DND-41 (cell line): Measurements from ENCODE around the gene FKRP.
A peak's percentile ranks its signal among the peaks of the same experiment; 100 is the strongest.

Source experiments
- ATAC-seq: fragments of 200-7000 bp; cut with Tn5 transposase; 3 replicates; pipeline ENCODE4 v1.9.1; 2021; ENCODE audit warnings: low read depth; ENCODE audit not compliant: insufficient read depth
- DNase-seq: peaks from one replicate; pipeline ENCODE4 v3.0.0-alpha.2; 2020
- H2AFZ ChIP-seq: 2 replicates; pipeline ENCODE4 v1.6.0; 2012; ENCODE audit warnings: low read depth, low read length
- H3K27ac ChIP-seq: 2 replicates; pipeline ENCODE4 v1.5.1; 2012; ENCODE audit warnings: low read length, inconsistent platforms
- H3K27me3 ChIP-seq: fragments of 200-600 bp; sonication (generic); 2 replicates; pipeline ENCODE4 v1.6.0; 2012; ENCODE audit warnings: low read length, mild to moderate bottlenecking, inconsistent platforms; ENCODE audit not compliant: insufficient read depth, poor library complexity
- H3K36me3 ChIP-seq: 2 replicates; pipeline ENCODE4 v1.5.1; 2012; ENCODE audit warnings: low read length, inconsistent platforms; ENCODE audit not compliant: insufficient read depth
- H3K4me1 ChIP-seq: 2 replicates; pipeline ENCODE4 v1.5.1; 2012; ENCODE audit warnings: mild to moderate bottlenecking, low read length; ENCODE audit not compliant: insufficient read depth
- H3K4me2 ChIP-seq: 2 replicates; pipeline ENCODE4 v1.6.0; 2012; ENCODE audit warnings: mild to moderate bottlenecking, moderate library complexity, low read length, inconsistent platforms; ENCODE audit not compliant: insufficient read depth
- H3K4me3 ChIP-seq, 2 experiments: fragments of 200-600 bp in 1 of 2; shearing (Covaris generic) in 1 of 2; 2 replicates each; pipeline ENCODE4 v1.5.1; 2012 to 2016; ENCODE audit warnings: inconsistent platforms in 2 of 2, low read length in 2 of 2, mild to moderate bottlenecking in 2 of 2, low read depth in 1 of 2, moderate library complexity in 1 of 2
- H3K79me2 ChIP-seq: 2 replicates; pipeline ENCODE4 v1.6.0; 2012; ENCODE audit warnings: low read length, inconsistent platforms; ENCODE audit not compliant: insufficient read depth
- H3K9ac ChIP-seq: 2 replicates; pipeline ENCODE4 v1.6.0; 2012; ENCODE audit warnings: low read depth, mild to moderate bottlenecking, inconsistent platforms, low read length, moderate library complexity
- H3K9me3 ChIP-seq: 2 replicates; pipeline ENCODE4 v1.5.1; 2012; ENCODE audit warnings: low read length, moderate library complexity, mild to moderate bottlenecking, inconsistent platforms; ENCODE audit not compliant: insufficient read depth, severe bottlenecking
- H4K20me1 ChIP-seq: 2 replicates; pipeline ENCODE4 v1.6.0; 2012; ENCODE audit warnings: low read length; ENCODE audit not compliant: insufficient read depth
- EZH2 ChIP-seq: IDR thresholded peaks from 3 replicates; pipeline ENCODE4 v1.6.1; 2012; ENCODE audit warnings: borderline replicate concordance, low read depth, mild to moderate bottlenecking, moderate library complexity, low read length, inconsistent platforms; ENCODE audit not compliant: severe bottlenecking
- TF ChIP-seq, protein P1 (sequence below): IDR thresholded peaks from 2 replicates; pipeline ENCODE4 v1.5.1; 2012; ENCODE audit warnings: borderline replicate concordance, low read length, moderate library complexity, mild to moderate bottlenecking; ENCODE audit not compliant: poor library complexity, severe bottlenecking; ENCODE audit errors: extremely low read depth

Gene FKRP

GRCh38 chr19:46721269-46722003 lies 24.4 kb upstream of the FKRP start:
- Histone ChIP-seq H3K4me1 (peaks cover 38% of the 10 kb centered on the region), H3K36me3 (peaks cover 75% of the 10 kb centered on the region), H3K27me3 (no peaks in the 10 kb centered on the region), H3K79me2 (peaks cover 11% of the 10 kb centered on the region), H2AFZ (no peak overlapping the region), H3K9me3 (no peaks in the 10 kb centered on the region), H3K4me2 (no peak overlapping the region), H3K4me3 (no peak overlapping the region), H3K27ac (peak overlapping the region; percentile 53; the same call in 1 of the 2 replicates), H4K20me1 (peaks cover 69% of the 10 kb centered on the region), H3K9ac (no peak overlapping the region)
- DNase-seq (no peak), ATAC-seq (no peak)
- no peak for TF ChIP-seq EZH2
- TF ChIP-seq, protein P1, sequence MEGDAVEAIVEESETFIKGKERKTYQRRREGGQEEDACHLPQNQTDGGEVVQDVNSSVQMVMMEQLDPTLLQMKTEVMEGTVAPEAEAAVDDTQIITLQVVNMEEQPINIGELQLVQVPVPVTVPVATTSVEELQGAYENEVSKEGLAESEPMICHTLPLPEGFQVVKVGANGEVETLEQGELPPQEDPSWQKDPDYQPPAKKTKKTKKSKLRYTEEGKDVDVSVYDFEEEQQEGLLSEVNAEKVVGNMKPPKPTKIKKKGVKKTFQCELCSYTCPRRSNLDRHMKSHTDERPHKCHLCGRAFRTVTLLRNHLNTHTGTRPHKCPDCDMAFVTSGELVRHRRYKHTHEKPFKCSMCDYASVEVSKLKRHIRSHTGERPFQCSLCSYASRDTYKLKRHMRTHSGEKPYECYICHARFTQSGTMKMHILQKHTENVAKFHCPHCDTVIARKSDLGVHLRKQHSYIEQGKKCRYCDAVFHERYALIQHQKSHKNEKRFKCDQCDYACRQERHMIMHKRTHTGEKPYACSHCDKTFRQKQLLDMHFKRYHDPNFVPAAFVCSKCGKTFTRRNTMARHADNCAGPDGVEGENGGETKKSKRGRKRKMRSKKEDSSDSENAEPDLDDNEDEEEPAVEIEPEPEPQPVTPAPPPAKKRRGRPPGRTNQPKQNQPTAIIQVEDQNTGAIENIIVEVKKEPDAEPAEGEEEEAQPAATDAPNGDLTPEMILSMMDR, result no peak

GRCh38 chr19:46722004-46722380 lies 23.9 kb upstream of the FKRP start:
- Histone ChIP-seq H3K9me3 (no peaks in the 10 kb centered on the region), H2AFZ (no peak overlapping the region), H3K79me2 (peaks cover 8% of the 10 kb centered on the region), H4K20me1 (peaks cover 72% of the 10 kb centered on the region), H3K27me3 (no peaks in the 10 kb centered on the region), H3K4me3 (no peak overlapping the region), H3K36me3 (peaks cover 81% of the 10 kb centered on the region), H3K27ac (no peak overlapping the region), H3K4me1 (peaks cover 38% of the 10 kb centered on the region), H3K9ac (no peak overlapping the region), H3K4me2 (no peak overlapping the region)
- no peak for TF ChIP-seq EZH2
- TF ChIP-seq, protein P1, result no peak
- ATAC-seq (no peak), DNase-seq (no peak)

DNA sequence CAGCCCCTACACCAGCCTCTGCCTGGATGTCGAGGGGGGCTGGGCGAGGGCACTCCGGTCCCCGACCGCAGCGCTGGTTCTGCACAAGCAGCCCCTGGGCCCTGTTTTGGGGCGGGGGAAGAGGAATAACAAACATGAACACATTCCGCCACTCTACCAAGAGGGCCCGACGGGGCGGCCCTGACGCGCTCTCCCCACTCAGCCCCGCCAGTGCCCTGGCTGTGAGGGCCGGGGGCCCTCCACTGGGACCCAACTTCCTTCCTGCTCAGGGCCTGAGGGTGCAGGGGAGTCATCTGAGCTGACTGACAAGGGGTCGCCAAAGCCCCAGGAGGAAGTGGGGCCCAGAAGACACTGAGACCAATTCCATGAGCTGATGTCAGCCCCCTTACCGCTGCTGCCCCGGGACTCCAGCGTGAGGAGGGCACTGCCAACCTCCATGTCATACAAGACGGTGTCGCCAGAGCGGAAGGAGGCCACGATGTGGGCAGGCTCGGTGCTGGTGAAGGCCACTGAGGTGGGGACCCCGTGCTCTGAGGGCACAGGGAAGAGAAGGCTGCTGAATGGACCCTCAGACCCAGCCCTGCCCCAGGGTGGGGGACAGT lies 23.3 kb upstream of the FKRP start:
- no peak for ATAC-seq
- Histone ChIP-seq H2AFZ (no peak overlapping the region), H3K36me3 (peaks cover 86% of the 10 kb centered on the region), H3K9ac (no peak overlapping the region), H3K9me3 (no peaks in the 10 kb centered on the region), H3K27ac (peak overlapping the region; percentile 29; the same call in 1 of the 2 replicates), H3K4me3 (no peak overlapping the region), H4K20me1 (peaks cover 76% of the 10 kb centered on the region), H3K4me1 (peaks cover 33% of the 10 kb centered on the region), H3K79me2 (peaks cover 7% of the 10 kb centered on the region), H3K27me3 (no peaks in the 10 kb centered on the region), H3K4me2 (no peak overlapping the region)
- TF ChIP-seq EZH2, result no peak
- TF ChIP-seq, protein P1, result no peak
- peak; percentile 30 for DNase-seq
